H1 (cell line): ENCODE measurements around the gene MNAT1. TPM values are rescaled to one million over a fixed set of nuclear protein-coding genes. Genes with fewer than 3 reads are reported as not detected.

ENCODE experiments used
- CTCF ChIA-PET: fragments of 300-600 bp; sonication (Branson Sonifier 250); formaldehyde crosslinking; loops from one replicate; lab custom pipeline; 2021; ENCODE audit not compliant: partially characterized antibody; lab: Charles Lee
- POLR2A ChIA-PET: fragments of 300-600 bp; sonication (Branson Sonifier 250); formaldehyde crosslinking; loops from one replicate; lab custom pipeline; 2021; ENCODE audit warnings: inconsistent platforms; ENCODE audit not compliant: partially characterized antibody; lab: Charles Lee
- DNase-seq, 2 experiments: peaks; one replicate each; pipeline versions ENCODE4 v3.0.0 to v3.0.0-alpha.2; 2010 to 2022; ENCODE audit warnings: low spot score in 2 of 2, low read depth in 1 of 2, mixed read lengths in 1 of 2
- FAIRE-seq: peaks from 2 replicates; lab custom pipeline; 2011; peaks lifted over from hg19 to GRCh38; lab: Jason Lieb, UNC
- H2AFZ ChIP-seq: 2 replicates; pipeline ENCODE4 v1.8.1; 2012; ENCODE audit warnings: low read length, inconsistent platforms
- H2AK5ac ChIP-seq: 2 replicates; pipeline ENCODE4 v1.6.1; 2013; ENCODE audit warnings: low read depth, low read length
- H2BK120ac ChIP-seq: replicated peaks from 2 replicates; pipeline ENCODE3; 2013; ENCODE audit warnings: low read depth, low read length, inconsistent platforms
- H2BK12ac ChIP-seq: 2 replicates; pipeline ENCODE4 v1.6.1; 2013; ENCODE audit warnings: low read depth, low read length
- H2BK15ac ChIP-seq: 2 replicates; pipeline ENCODE4 v1.6.1; 2013; ENCODE audit warnings: low read length
- H2BK20ac ChIP-seq: 2 replicates; pipeline ENCODE4 v1.6.1; 2013; ENCODE audit warnings: low read length
- H2BK5ac ChIP-seq: 2 replicates; pipeline ENCODE4 v1.6.1; 2013; ENCODE audit warnings: low read depth, low read length
- H3K14ac ChIP-seq: 2 replicates; pipeline ENCODE4 v1.6.1; 2013; ENCODE audit warnings: inconsistent platforms; ENCODE audit not compliant: insufficient read length
- H3K18ac ChIP-seq: 2 replicates; pipeline ENCODE4 v1.6.1; 2013; ENCODE audit warnings: low read length; ENCODE audit errors: extremely low read depth
- H3K23ac ChIP-seq: 2 replicates; pipeline ENCODE4 v1.6.1; 2013; ENCODE audit warnings: inconsistent platforms; ENCODE audit not compliant: insufficient read length
- H3K23me2 ChIP-seq: 2 replicates; pipeline ENCODE4 v1.6.1; 2013; ENCODE audit warnings: low read depth, low read length
- H3K27ac ChIP-seq: 2 replicates; pipeline ENCODE4 v1.6.1; 2011; ENCODE audit warnings: low read depth, low read length, inconsistent platforms
- H3K27me3 ChIP-seq, 4 experiments: replicated peaks in 1 of 4; 1 replicate in 1 of 4; 2 replicates in 3 of 4; pipeline versions ENCODE4 v1.6.1 to v1.8.1; 2011 to 2013; ENCODE audit warnings: low read length in 3 of 4, mild to moderate bottlenecking in 3 of 4, inconsistent platforms in 2 of 4, mixed read lengths in 2 of 4, moderate library complexity in 1 of 4; ENCODE audit not compliant: control insufficient read depth in 3 of 4, insufficient read depth in 3 of 4; ENCODE audit errors: extremely low read depth in 1 of 4
- H3K36me3 ChIP-seq, 4 experiments: 2 replicates each; pipeline versions ENCODE4 v1.6.1 to v1.8.1; 2011 to 2013; ENCODE audit warnings: mild to moderate bottlenecking in 4 of 4, low read length in 3 of 4, moderate library complexity in 2 of 4, control low read depth in 1 of 4, inconsistent platforms in 1 of 4; ENCODE audit not compliant: insufficient read depth in 4 of 4, control insufficient read depth in 2 of 4
- H3K4ac ChIP-seq: replicated peaks from 2 replicates; pipeline ENCODE3; 2013; ENCODE audit warnings: low read length, low read depth, mixed read lengths, inconsistent platforms; ENCODE audit not compliant: insufficient read length
- H3K4me1 ChIP-seq, 4 experiments: replicated peaks in 1 of 4; 1 replicate in 1 of 4; 2 replicates in 3 of 4; pipeline versions ENCODE4 v1.6.1 to v1.8.1; 2011 to 2013; ENCODE audit warnings: low read length in 3 of 4, inconsistent platforms in 2 of 4, mixed read lengths in 1 of 4; ENCODE audit not compliant: insufficient read depth in 4 of 4, control insufficient read depth in 3 of 4
- H3K4me2 ChIP-seq, 2 experiments: 2 replicates each; pipeline versions ENCODE4 v1.6.1 to v1.8.1; 2011 to 2013; ENCODE audit warnings: low read depth in 2 of 2, low read length in 2 of 2, control low read depth in 1 of 2, inconsistent platforms in 1 of 2, mild to moderate bottlenecking in 1 of 2; ENCODE audit not compliant: insufficient read depth in 1 of 2
- H3K4me3 ChIP-seq, 4 experiments: fragments of 200-600, 300-600 bp in 1 of 4; sonication (generic), shearing (Covaris generic), sonication (Bioruptor Twin) in 1 of 4; 2 replicates each; pipeline versions ENCODE4 v1.5.1 to v1.8.1; 2011 to 2016; ENCODE audit warnings: low read length in 4 of 4, low read depth in 3 of 4, control low read depth in 2 of 4, inconsistent platforms in 2 of 4, mild to moderate bottlenecking in 2 of 4, mixed read lengths in 1 of 4, moderate library complexity in 1 of 4; ENCODE audit not compliant: insufficient read depth in 2 of 4; ENCODE audit errors: extremely low read depth in 1 of 4
- H3K56ac ChIP-seq: replicated peaks from 2 replicates; pipeline ENCODE3; 2013; ENCODE audit warnings: low read depth, mild to moderate bottlenecking, mixed read lengths, low read length, inconsistent platforms; ENCODE audit not compliant: insufficient read length
- H3K79me1 ChIP-seq: 2 replicates; pipeline ENCODE4 v1.6.1; 2013; ENCODE audit warnings: low read depth, low read length, control low read depth
- H3K79me2 ChIP-seq, 2 experiments: 2 replicates each; pipeline versions ENCODE4 v1.6.1 to v1.8.1; 2012 to 2013; ENCODE audit warnings: low read length in 2 of 2, mild to moderate bottlenecking in 2 of 2, inconsistent platforms in 1 of 2; ENCODE audit not compliant: insufficient read depth in 2 of 2, control insufficient read depth in 1 of 2
- H3K9ac ChIP-seq, 4 experiments: replicated peaks in 1 of 4; 1 replicate in 1 of 4; 2 replicates in 3 of 4; pipeline versions ENCODE4 v1.6.1 to v1.8.1; 2011 to 2013; ENCODE audit warnings: low read depth in 3 of 4, low read length in 3 of 4, control low read depth in 2 of 4, mild to moderate bottlenecking in 2 of 4, moderate library complexity in 2 of 4, inconsistent platforms in 1 of 4; ENCODE audit errors: extremely low read depth in 1 of 4
- H3K9me3 ChIP-seq, 2 experiments: 2 replicates each; pipeline versions ENCODE4 v1.6.1 to v1.8.1; 2012 to 2013; ENCODE audit warnings: mild to moderate bottlenecking in 2 of 2, moderate library complexity in 2 of 2, control low read depth in 1 of 2, inconsistent platforms in 1 of 2, low read depth in 1 of 2, low read length in 1 of 2, mixed read lengths in 1 of 2; ENCODE audit not compliant: insufficient read depth in 2 of 2
- H4K20me1 ChIP-seq, 2 experiments: replicated peaks in 1 of 2; 2 replicates each; pipeline versions ENCODE3 to v1.8.1; 2011 to 2013; ENCODE audit warnings: inconsistent platforms in 2 of 2, low read length in 2 of 2, mild to moderate bottlenecking in 1 of 2; ENCODE audit not compliant: insufficient read depth in 2 of 2, control insufficient read depth in 1 of 2
- H4K5ac ChIP-seq: 2 replicates; pipeline ENCODE4 v1.6.1; 2013; ENCODE audit warnings: low read length, low read depth, mixed read lengths, inconsistent platforms; ENCODE audit not compliant: insufficient read length
- H4K8ac ChIP-seq: 2 replicates; pipeline ENCODE4 v1.8.0; 2013; ENCODE audit warnings: mild to moderate bottlenecking, moderate library complexity, low read length, inconsistent platforms; ENCODE audit not compliant: insufficient read depth; ENCODE audit errors: extremely low read depth
- H4K91ac ChIP-seq: replicated peaks from 2 replicates; pipeline ENCODE3; 2013; ENCODE audit warnings: low read length, mixed read lengths, inconsistent platforms; ENCODE audit not compliant: insufficient read length
- CHD1 ChIP-seq: IDR thresholded peaks from 2 replicates; pipeline ENCODE4 v1.6.1; 2012; ENCODE audit warnings: low read depth, low read length, improper control_type of control experiment
- CHD2 ChIP-seq: IDR thresholded peaks from 2 replicates; pipeline ENCODE4 v1.6.1; 2012; ENCODE audit warnings: low read length, improper control_type of control experiment
- EP300 ChIP-seq, 2 experiments: IDR thresholded peaks; 1 replicate in 1 of 2; 2 replicates in 1 of 2; pipeline ENCODE4 v1.6.1; 2011 to 2012; ENCODE audit warnings: low read depth in 2 of 2, low read length in 2 of 2, mild to moderate bottlenecking in 2 of 2, borderline replicate concordance in 1 of 2, inconsistent platforms in 1 of 2, moderate library complexity in 1 of 2
- JUN ChIP-seq: IDR thresholded peaks from 2 replicates; pipeline ENCODE4 v1.6.1; 2011; ENCODE audit warnings: low read depth, mild to moderate bottlenecking, improper control_type of control experiment, low read length
- MAX ChIP-seq: IDR thresholded peaks from 2 replicates; pipeline ENCODE4 v1.6.1; 2012; ENCODE audit warnings: inconsistent platforms
- NANOG ChIP-seq: IDR thresholded peaks from 2 replicates; pipeline ENCODE4 v1.6.1; 2011; ENCODE audit warnings: low read length, low read depth, mild to moderate bottlenecking, inconsistent platforms; ENCODE audit not compliant: insufficient read depth, poor library complexity, severe bottlenecking
- RBBP5 ChIP-seq: IDR thresholded peaks from 2 replicates; pipeline ENCODE4 v1.7.1; 2012; ENCODE audit warnings: low read depth, mild to moderate bottlenecking, inconsistent platforms, low read length, moderate library complexity, borderline replicate concordance
- RXRA ChIP-seq: IDR thresholded peaks from 2 replicates; pipeline ENCODE4 v1.6.1; 2011; ENCODE audit warnings: low read depth, mild to moderate bottlenecking, low read length, moderate library complexity; ENCODE audit not compliant: insufficient read depth
- SP4 ChIP-seq: IDR thresholded peaks from 2 replicates; pipeline ENCODE4 v1.6.1; 2012; ENCODE audit warnings: low read length, inconsistent platforms
- ZNF274 ChIP-seq: IDR thresholded peaks from 2 replicates; pipeline ENCODE4 v1.7.0; 2012; ENCODE audit warnings: low read length, borderline replicate concordance; ENCODE audit errors: extremely low read depth
- WGBS, 2 experiments: shearing (Covaris generic) in 1 of 2; methylation state at CpG; one replicate each; pipeline versions ENCODE4 v1.1.6 to v1.1.7; 2013 to 2015; ENCODE audit warnings: low lambda C conversion rate in 2 of 2, mixed read lengths in 2 of 2, inconsistent platforms in 1 of 2, low coverage in 1 of 2, missing lambda C conversion rate in 1 of 2; ENCODE audit not compliant: insufficient replicate concordance in 2 of 2, insufficient coverage in 1 of 2, insufficient read length in 1 of 2; ENCODE audit errors: extremely low coverage in 1 of 2, missing lambda C conversion rate in 1 of 2; 5-methylcytosine and 5-hydroxymethylcytosine counted together
- polyA plus RNA-seq, 7 experiments: library from polyadenylated mRNA; depleted of rRNA in 3 of 7; stranded (reverse) in 5 of 7; unstranded in 2 of 7; fragments of >200 nt in 5 of 7; fragments of 200-250 nt in 2 of 7; gene quantifications; 1 replicate in 5 of 7; 2 replicates in 1 of 7; 4 replicates in 1 of 7; pipeline versions ENCODE4 v1.2.1 to v1.2.3, GENCODE V29; 2011 to 2013; ENCODE audit warnings: missing spikeins in 2 of 7, mixed read lengths in 2 of 7
- total RNA-seq: library from RNA; stranded (reverse); fragmentation: NEBNext Ultra II Directional; extraction: Animal tissue kit (Norgen Biotek cat#: 25700); gene quantifications from 2 replicates; pipeline ENCODE4 v1.2.1, GENCODE V29; 2021

The MNAT1 gene
- total and polyA plus RNA-seq, 2 of the 8 experiments (the other 6 are each of a cell fraction or from before 2014, with no cell fraction given) = 34.7 to 52.1 TPM

DNA sequence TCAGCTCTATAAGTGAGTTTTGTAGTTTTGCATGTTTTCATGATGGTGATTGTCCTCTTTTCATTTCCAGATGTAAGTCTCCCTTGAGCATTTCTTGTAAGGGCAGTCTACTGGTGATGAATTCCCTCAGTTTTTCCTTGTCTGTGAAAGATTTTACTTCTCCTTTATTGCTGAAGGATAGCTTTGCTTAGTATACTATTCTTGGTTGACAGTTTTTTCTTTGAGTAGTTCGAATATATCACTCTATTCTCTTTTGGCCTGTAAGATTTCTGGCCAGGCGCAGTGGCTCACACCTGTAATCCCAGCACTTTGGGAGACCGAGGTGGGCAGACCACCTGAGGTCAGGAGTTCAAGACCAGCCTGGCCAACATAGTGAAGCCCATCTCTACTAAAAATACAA, 34.0 kb upstream of the MNAT1 start:
- Histone ChIP-seq H3K27me3 (no peaks in the 10 kb centered on the region), H2AK5ac (no peak overlapping the region), H2AFZ (no peak overlapping the region), H3K9me3 (peaks cover 0 to 5% of the 10 kb centered on the region in 2 experiments; a peak in 2 of 4 replicates), H3K18ac (no peak overlapping the region), H3K79me1 (no peaks in the 10 kb centered on the region), H3K4me2 (no peak overlapping the region), H3K23me2 (no peaks in the 10 kb centered on the region), H2BK20ac (no peak overlapping the region), H3K9ac (no peak overlapping the region), H4K8ac (no peak overlapping the region), H3K4me3 (no peak overlapping the region), H3K27ac (no peak overlapping the region), H3K4ac (no peak overlapping the region), H2BK120ac (no peak overlapping the region), H3K23ac (no peak overlapping the region), H3K14ac (no peak overlapping the region), H3K36me3 (no peaks in the 10 kb centered on the region), H3K56ac (no peak overlapping the region), H4K5ac (no peak overlapping the region), H2BK12ac (no peak overlapping the region), H3K4me1 (no peaks in the 10 kb centered on the region), H4K20me1 (no peaks in the 10 kb centered on the region), H2BK15ac (no peak overlapping the region), H3K79me2 (no peaks in the 10 kb centered on the region), H4K91ac (no peak overlapping the region), H2BK5ac (no peak overlapping the region)
- FAIRE-seq (no peak), DNase-seq (no peak)
- POLR2A ChIA-PET = no interaction called here
- CTCF ChIA-PET = interaction anchor here (1.0 kb wide), 1 partner anchor 59 kb away, joined by 3 read pairs; no protein-coding TSS in a partner anchor
- TF ChIP-seq NANOG = no peak
- no peak for TF ChIP-seq MAX
- no peak for TF ChIP-seq EP300 (IDR thresholded peaks at IDR 0.05; ENCODE audit: borderline replicate concordance in 1 of 2, low read depth in 2 of 2, low read length in 2 of 2)
- no peak for TF ChIP-seq ZNF274
- no peak for TF ChIP-seq SP4
- no peak for TF ChIP-seq CHD2
- no peak for TF ChIP-seq RXRA
- no peak for TF ChIP-seq RBBP5
- TF ChIP-seq JUN = no peak
- TF ChIP-seq CHD1 = no peak
- whole genome bisulfite sequencing, 2 experiments = 97% methylated on average over 3 of the region's 3 CpGs; no CpG with 5 or more reads in 1 of the 2 experiments
